Measurements from ENCODE around the gene PPP1R3A.

GRCh38 chr7:113963356-113963755 is 44.5 kb upstream of the PPP1R3A start:
- TF ChIP-seq CTCF (IDR thresholded peaks at IDR 0.05) (no peak), POLR2A (IDR thresholded peaks at IDR 0.05) (no peak)

All from ovary (tissue), 3 donors.